GM12878 (cell line): ENCODE results near the gene LRP1.

ENCODE experiments used
- CTCF ChIP-seq, 3 experiments: IDR thresholded peaks in 2 of 3; conservative IDR thresholded peaks in 1 of 3; 2 replicates each; pipeline ENCODE4 v1.5.1; 2011; ENCODE audit warnings: low read depth in 3 of 3, low read length in 3 of 3, mild to moderate bottlenecking in 3 of 3, control low read depth in 2 of 3, moderate library complexity in 2 of 3, inconsistent platforms in 1 of 3, mixed read lengths in 1 of 3; ENCODE audit not compliant: control insufficient read depth in 2 of 3, insufficient read depth in 1 of 3; ENCODE audit errors: extremely low read depth in 1 of 3
- FOXK2 ChIP-seq: fragments of 450-650 bp; IDR thresholded peaks from 2 replicates; pipeline ENCODE4 v1.6.1; 2017; ENCODE audit warnings: mild to moderate bottlenecking, moderate library complexity
- NFYB ChIP-seq: IDR thresholded peaks from 2 replicates; pipeline ENCODE4 v1.6.1; 2011; ENCODE audit warnings: low read depth, mild to moderate bottlenecking, low read length, improper control_type of control experiment, moderate library complexity; ENCODE audit not compliant: insufficient read depth
- RAD21 ChIP-seq: IDR thresholded peaks from 2 replicates; pipeline ENCODE4 v1.6.1; 2011; ENCODE audit warnings: mild to moderate bottlenecking, low read depth, low read length, moderate library complexity; ENCODE audit not compliant: insufficient read depth
- REST ChIP-seq: IDR thresholded peaks from 2 replicates; pipeline ENCODE4 v1.6.1; 2012; ENCODE audit warnings: mild to moderate bottlenecking, low read depth, low read length
- SPI1 ChIP-seq: IDR thresholded peaks from 2 replicates; pipeline ENCODE4 v1.6.1; 2011; ENCODE audit warnings: low read depth, mild to moderate bottlenecking, low read length, moderate library complexity, borderline replicate concordance; ENCODE audit not compliant: insufficient read depth
- SUPT20H ChIP-seq: IDR thresholded peaks from 2 replicates; pipeline ENCODE4 v1.6.1; 2011; ENCODE audit warnings: low read depth, mild to moderate bottlenecking, low read length, moderate library complexity, borderline replicate concordance; ENCODE audit not compliant: control insufficient read depth
- SUZ12 ChIP-seq: fragments of 200-600 bp; sonication (generic); IDR thresholded peaks from one replicate; pipeline ENCODE4 v1.6.1; 2018; ENCODE audit warnings: antibody characterized with exemption, mild to moderate bottlenecking; ENCODE audit not compliant: unreplicated experiment

- no peak for TF ChIP-seq NFYB
- TF ChIP-seq SUZ12 = no peak
- TF ChIP-seq RAD21 = no peak
- no peak for TF ChIP-seq SPI1
- TF ChIP-seq SUPT20H = no peak
- no peak for TF ChIP-seq CTCF (IDR thresholded peaks at IDR 0.05 in 2 of 3, conservative IDR thresholded peaks at IDR 0.05 in 1 of 3; ENCODE audit: control insufficient read depth in 2 of 3, extremely low read depth in 1 of 3, insufficient read depth in 1 of 3, low read depth in 3 of 3, low read length in 3 of 3)
- TF ChIP-seq FOXK2 = no peak
- no peak for TF ChIP-seq REST
Observed at GRCh38 chr12:57236925-57237595, 108.8 kb downstream of the LRP1 start.
